ENCODE results near the gene MRFAP1L1. TPM values are rescaled to one million over a fixed set of nuclear protein-coding genes. Genes with fewer than 3 reads are reported as not detected.

Gene MRFAP1L1
- total and polyA plus RNA-seq, 9 of the 15 experiments (the other 6 are each of a cell fraction or from before 2014, with no cell fraction given) = 37.6 to 111 (median 83.8) TPM

DNA sequence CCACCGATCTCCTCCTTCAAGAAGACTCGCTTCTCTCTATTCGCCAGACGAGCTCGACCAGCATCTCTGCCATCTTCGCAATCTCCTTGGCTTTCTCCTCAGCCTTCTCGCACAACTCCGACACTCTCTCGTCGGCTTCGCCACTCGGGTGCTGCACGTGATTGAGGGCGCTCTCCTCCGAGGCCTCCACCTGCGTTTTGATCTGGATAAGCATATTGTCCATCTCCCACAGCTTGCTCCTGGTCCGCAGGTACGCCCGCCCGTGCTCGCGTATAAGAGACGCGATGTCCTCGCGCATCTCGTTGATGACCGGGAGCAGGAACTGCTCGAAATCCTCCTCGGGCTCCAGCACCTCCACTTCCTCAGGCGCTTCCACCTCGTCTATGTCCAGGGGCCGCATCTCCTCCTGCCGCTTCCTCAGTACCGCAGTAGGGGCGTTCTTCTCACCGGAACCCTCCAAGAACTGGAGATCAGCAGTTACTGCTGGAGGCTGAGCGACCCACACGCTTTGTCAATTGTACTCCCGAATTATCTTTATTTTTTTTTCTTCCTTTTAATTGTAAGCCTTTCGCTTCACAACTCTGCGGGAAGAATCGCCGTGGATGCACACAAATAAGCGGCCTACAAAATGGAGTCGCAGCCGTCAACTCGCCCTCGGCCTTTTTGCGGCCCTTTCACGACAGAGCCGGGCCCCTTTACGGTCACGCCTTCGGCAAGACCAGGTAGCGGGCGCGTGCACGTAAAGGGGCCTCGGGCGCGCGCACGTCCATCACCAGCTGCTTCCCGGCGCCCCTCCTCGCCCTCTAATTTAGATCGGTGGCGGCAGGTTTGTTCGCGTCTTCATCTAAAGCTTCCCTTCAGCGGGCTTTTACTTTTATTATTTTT is at the start of gene MRFAP1L1 (continued):
- no peak for TF ChIP-seq FIP1L1 (IDR thresholded peaks at IDR 0.05; ENCODE audit: low read depth, low read length, poor library complexity, severe bottlenecking)
- TF ChIP-seq RBM25 (IDR thresholded peaks at IDR 0.05; ENCODE audit: low read depth, low read length, severe bottlenecking) = no peak
- TF ChIP-seq ETV5 (CRISPR knock-in tag; IDR thresholded peaks at IDR 0.05; ENCODE audit: low read depth) = no peak; the same call in 1 of the 2 replicates
- TF ChIP-seq RBM34 (IDR thresholded peaks at IDR 0.05; ENCODE audit: borderline replicate concordance, insufficient read depth, low read length) = no peak
- no peak for TF ChIP-seq ZNF165 (CRISPR knock-in tag; IDR thresholded peaks at IDR 0.05; ENCODE audit: borderline replicate concordance)
- TF ChIP-seq ZZZ3 (IDR thresholded peaks at IDR 0.05) = no peak
- peak; percentile 30; the same call in 1 of the 2 replicates for TF ChIP-seq MBD2 (IDR thresholded peaks at IDR 0.05; ENCODE audit: borderline replicate concordance, low read depth)
- peak; percentile 74 for TF ChIP-seq POLR2H (tag; IDR thresholded peaks at IDR 0.05; ENCODE audit: low read depth)
- no peak for TF ChIP-seq HDAC3 (IDR thresholded peaks at IDR 0.05; ENCODE audit: borderline replicate concordance, partially characterized antibody)
- peak; percentile 52; the same call in 1 of the 2 replicates for TF ChIP-seq ZNF143 (CRISPR knock-in tag; IDR thresholded peaks at IDR 0.05)
- peak in 1 of 2 experiments; percentile 69; a peak in 1 of 4 replicates for TF ChIP-seq TEAD1 (CRISPR knock-in tag; IDR thresholded peaks at IDR 0.05)
- no peak for TF ChIP-seq NCOA6 (IDR thresholded peaks at IDR 0.05)
- TF ChIP-seq CBFA2T3 (IDR thresholded peaks at IDR 0.05) = no peak
- TF ChIP-seq, protein P1, sequence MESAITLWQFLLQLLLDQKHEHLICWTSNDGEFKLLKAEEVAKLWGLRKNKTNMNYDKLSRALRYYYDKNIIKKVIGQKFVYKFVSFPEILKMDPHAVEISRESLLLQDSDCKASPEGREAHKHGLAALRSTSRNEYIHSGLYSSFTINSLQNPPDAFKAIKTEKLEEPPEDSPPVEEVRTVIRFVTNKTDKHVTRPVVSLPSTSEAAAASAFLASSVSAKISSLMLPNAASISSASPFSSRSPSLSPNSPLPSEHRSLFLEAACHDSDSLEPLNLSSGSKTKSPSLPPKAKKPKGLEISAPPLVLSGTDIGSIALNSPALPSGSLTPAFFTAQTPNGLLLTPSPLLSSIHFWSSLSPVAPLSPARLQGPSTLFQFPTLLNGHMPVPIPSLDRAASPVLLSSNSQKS (CRISPR knock-in tag; IDR thresholded peaks at IDR 0.05) = no peak
- no peak for TF ChIP-seq ZNF384 (IDR thresholded peaks at IDR 0.05; ENCODE audit: low read depth, low read length)
- TF ChIP-seq ZFX (CRISPR knock-in tag; IDR thresholded peaks at IDR 0.05) = peak; percentile 77
- no peak for TF ChIP-seq POU5F1 (IDR thresholded peaks at IDR 0.05; ENCODE audit: borderline replicate concordance, low read depth, low read length, partially characterized antibody)
- TF ChIP-seq KLF13 (tag; IDR thresholded peaks at IDR 0.05; ENCODE audit: borderline replicate concordance, low read depth) = no peak
- no peak for TF ChIP-seq ZNF561 (CRISPR knock-in tag; conservative IDR thresholded peaks at IDR 0.05)
- TF ChIP-seq CXXC5 (CRISPR knock-in tag; IDR thresholded peaks at IDR 0.05) = peak; percentile 73
- no peak for TF ChIP-seq HDAC8 (tag; IDR thresholded peaks at IDR 0.05)
- TF ChIP-seq, protein P2, sequence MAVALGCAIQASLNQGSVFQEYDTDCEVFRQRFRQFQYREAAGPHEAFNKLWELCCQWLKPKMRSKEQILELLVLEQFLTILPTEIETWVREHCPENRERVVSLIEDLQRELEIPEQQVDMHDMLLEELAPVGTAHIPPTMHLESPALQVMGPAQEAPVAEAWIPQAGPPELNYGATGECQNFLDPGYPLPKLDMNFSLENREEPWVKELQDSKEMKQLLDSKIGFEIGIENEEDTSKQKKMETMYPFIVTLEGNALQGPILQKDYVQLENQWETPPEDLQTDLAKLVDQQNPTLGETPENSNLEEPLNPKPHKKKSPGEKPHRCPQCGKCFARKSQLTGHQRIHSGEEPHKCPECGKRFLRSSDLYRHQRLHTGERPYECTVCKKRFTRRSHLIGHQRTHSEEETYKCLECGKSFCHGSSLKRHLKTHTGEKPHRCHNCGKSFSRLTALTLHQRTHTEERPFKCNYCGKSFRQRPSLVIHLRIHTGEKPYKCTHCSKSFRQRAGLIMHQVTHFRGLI (CRISPR knock-in tag; IDR thresholded peaks at IDR 0.05) = 0 out of 2 replicates have a peak, but pooled peaks have one; percentile 32
- TF ChIP-seq, protein P3, sequence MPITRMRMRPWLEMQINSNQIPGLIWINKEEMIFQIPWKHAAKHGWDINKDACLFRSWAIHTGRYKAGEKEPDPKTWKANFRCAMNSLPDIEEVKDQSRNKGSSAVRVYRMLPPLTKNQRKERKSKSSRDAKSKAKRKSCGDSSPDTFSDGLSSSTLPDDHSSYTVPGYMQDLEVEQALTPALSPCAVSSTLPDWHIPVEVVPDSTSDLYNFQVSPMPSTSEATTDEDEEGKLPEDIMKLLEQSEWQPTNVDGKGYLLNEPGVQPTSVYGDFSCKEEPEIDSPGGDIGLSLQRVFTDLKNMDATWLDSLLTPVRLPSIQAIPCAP (CRISPR knock-in tag; IDR thresholded peaks at IDR 0.05; ENCODE audit: borderline replicate concordance) = no peak
- TF ChIP-seq, protein P4, sequence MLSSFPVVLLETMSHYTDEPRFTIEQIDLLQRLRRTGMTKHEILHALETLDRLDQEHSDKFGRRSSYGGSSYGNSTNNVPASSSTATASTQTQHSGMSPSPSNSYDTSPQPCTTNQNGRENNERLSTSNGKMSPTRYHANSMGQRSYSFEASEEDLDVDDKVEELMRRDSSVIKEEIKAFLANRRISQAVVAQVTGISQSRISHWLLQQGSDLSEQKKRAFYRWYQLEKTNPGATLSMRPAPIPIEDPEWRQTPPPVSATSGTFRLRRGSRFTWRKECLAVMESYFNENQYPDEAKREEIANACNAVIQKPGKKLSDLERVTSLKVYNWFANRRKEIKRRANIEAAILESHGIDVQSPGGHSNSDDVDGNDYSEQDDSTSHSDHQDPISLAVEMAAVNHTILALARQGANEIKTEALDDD (IDR thresholded peaks at IDR 0.05) = no peak
